GM19025 (cell line): Measurements from ENCODE around the gene CTSS.
"Not testable (repeated sequence)": the region's sequence is repeated elsewhere in the genome, so short reads cannot be mapped to it uniquely, and the experiment has no call there.

Experiments used
- ATAC-seq: cut with Tn5 transposase; IDR thresholded peaks from one replicate; pipeline ENCODE4 v1.9.1; 2021; ENCODE audit warnings: mild to moderate bottlenecking, low read depth, moderate library complexity; ENCODE audit not compliant: unreplicated experiment

CTSS gene

GRCh38 chr1:150775931-150776505 lies 10.4 kb upstream of the CTSS start:
- not testable (repeated sequence) for ATAC-seq

GRCh38 chr1:150775276-150775675 lies 9.7 kb upstream of the CTSS start:
- no peak for ATAC-seq

DNA sequence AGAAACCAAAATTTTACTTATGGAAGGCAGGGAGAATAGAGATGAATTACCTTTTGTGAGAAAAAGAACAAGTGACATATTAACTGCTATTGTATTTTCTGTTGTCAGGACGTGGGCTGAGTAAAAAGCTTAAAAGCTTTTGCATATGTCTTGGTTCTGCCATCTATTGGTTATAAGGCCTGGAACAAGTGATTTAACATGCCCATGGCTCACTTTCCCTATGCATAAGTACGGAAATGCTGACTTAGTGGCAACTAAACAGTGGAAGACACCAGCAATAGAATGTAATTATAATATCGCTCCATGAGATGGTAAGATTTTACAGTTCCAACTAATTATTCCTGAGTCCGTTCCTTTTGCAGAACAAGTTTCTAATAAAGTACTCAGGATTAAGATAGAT lies 6.7 kb upstream of the CTSS start:
- no peak for ATAC-seq

DNA sequence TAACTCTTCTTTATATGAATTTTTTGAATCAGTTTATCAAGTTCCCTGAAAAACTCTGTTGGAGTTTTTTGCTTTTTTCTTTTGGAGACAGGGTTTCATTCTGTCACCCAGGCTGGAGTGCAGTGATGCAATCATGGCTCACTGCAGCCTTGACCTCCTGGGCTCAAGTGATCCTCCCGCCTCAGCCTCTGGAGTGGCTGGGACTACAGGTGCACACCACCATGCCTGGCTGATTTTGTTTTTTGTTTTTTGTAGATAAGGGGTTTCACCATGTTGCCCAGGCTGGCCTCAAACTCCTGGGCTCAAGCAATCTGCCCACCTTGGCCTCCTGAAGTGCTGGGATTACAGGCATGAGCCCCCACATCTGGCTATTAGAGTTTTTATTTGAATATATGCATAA lies 2.1 kb upstream of the CTSS start:
- ATAC-seq = not testable (repeated sequence)

DNA sequence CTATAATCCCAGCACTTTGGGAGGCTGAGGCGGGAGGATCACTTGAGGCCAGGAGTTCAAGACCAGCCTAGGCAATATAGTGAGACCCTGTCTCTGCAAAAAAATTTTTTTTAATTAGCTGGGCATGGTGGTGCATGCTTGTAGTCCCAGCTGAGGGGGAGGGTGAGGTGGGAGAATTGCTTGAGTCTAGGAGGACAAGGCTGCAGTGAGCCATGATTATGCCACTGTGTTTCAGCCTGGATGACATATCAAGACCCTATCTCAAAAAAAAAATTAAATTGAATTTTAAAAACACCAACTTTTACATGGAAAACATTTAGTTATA lies 361 bp upstream of the CTSS start:
- peak; percentile 15 for ATAC-seq

GRCh38 chr1:150764617-150765101 lies 919 bp downstream of the CTSS start:
- no peak for ATAC-seq

GRCh38 chr1:150763018-150763417 lies 2.6 kb downstream of the CTSS start:
- ATAC-seq = no peak

DNA sequence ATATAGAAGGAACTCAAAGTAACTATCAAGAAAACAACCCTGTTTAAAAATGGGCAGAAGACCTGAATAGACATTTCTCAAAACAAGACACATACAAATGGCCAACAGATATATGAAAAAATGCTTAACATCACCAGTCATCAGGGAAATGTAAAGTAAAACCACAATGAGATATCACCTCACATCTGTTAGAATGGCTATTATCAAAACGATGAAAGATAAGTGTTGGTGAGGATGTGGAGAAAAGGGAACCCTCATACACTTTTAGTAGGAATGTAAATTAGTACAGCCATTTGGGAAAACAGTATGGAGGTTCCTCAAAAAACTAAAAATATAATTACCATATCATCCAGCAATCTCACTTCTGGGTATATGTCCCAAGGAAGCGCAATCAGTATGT lies 3.0 kb downstream of the CTSS start:
- no peak for ATAC-seq

GRCh38 chr1:150761801-150762200 lies 3.8 kb downstream of the CTSS start:
- no peak for ATAC-seq

GRCh38 chr1:150760013-150760412 lies 5.6 kb downstream of the CTSS start:
- no peak for ATAC-seq

GRCh38 chr1:150753416-150753815 lies 12.2 kb downstream of the CTSS start:
- no peak for ATAC-seq

GRCh38 chr1:150751443-150751842 lies 14.1 kb downstream of the CTSS start:
- no peak for ATAC-seq

DNA sequence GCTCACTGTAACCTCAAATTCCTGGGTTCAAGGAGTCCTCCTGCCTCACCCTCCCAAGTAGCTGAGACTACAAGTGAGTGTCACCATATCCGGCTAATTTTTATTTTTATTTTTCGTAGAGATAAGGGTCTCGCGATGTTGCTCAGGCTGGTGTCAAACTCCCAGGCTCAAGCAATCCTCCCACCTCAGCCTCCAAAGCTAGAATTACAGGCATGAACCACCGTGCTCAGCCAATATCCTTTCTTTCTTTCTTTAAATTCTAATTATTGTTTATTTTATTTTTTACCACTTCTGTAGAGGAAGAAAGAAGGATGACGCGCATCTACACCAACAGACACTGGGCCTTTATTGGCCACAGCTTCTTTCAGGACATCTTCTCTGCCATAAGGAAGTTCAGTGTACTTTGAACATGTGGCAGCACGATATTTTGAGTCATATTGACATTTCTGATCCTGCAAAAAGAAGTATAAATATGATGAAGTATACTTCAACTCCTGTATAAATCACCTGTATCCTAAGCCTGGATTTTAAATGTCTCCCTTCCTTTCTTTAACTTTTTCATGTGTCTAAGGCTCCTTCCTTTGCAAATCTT lies 15.8 kb downstream of the CTSS start:
- ATAC-seq = no peak

DNA sequence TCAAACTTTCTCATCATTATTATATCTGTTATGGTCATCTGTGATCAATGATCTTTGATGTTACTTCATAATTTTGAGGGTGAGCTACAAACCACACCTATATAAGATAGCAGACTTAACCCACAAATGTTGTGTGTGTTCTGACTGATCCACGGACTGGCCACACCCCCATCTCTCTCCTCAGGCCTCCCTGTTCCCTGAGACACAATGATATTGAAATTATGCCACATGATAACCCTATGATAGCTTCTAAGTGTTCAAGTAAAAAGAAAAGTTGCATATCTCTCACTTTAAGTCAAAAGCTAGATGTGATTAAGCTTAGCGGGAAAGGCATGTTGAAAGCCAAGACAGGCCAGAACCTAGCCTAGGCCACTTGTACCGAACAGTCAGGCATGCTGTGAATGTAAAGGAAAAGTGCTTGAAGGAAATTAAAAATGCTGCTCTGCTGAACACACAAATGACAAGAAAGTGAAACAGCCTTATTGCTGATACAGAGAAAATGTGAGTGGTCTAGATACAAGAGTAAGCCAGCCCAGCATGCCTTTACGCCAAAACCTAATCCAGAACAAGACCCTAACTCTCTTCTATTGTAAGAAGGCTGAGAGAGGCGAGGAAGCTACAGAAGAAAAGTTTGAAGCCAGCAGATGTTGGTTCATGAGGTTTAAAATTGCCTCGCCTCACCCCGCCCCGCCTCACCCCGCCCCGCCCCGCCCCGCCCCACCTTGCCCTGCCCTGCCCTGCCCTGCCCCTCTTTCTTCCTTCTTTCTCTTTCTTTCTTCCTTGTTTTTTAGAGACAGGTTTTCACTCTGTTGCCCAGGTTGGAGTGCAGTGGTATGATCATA lies 16.5 kb downstream of the CTSS start:
- no peak for ATAC-seq

DNA sequence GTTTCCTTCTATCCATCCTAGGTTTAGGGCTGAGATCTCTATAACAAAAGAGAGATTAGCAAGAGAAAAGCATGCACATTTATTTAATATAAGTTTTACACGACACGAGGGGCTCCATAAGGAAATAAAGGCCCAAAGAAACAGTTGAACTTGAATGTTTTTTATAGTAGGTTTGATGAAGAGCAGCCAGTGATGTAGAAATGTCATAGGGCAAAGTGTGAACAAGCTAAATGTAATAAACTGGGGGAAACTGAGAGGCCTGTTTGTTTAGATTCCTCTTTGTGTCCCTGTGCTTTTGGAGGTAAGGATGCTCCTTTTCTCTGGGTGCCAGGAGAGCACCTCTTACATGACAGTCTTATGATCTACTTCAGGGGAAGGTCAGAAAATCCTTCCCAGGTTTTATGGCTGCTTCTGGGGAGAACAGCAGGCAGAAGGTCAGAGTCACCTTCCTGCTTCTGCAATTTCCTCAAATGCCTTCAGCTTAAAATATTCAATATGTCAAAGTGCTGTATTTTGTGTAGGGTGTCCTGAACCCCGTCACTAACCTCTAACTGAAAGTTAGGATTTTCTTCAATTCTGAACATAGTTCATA lies 35.4 kb downstream of the CTSS start:
- no peak for ATAC-seq

DNA sequence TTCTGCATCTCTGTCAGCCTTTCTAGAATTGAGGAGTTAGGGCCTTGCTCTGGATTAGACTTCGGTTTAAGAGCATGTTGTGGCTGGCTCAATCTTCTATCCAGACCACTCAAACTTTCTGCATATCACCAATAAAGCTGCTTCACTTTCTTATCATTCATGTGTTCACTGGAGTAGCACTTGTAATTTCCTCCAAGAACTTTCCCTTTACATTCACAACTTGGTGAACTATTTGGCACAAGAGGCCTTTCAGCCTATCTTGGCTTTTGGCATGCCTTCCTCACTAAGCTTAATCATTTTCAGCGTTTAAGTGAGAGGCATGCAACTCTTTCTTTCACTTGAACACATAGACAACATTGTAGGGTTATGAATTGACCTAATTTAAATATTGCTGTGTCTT lies 41.2 kb downstream of the CTSS start:
- ATAC-seq = no peak

GRCh38 chr1:150720703-150721102 lies 44.9 kb downstream of the CTSS start, which contains the start of gene HORMAD1:
TSS of gene HORMAD1 (minus strand) at chr1:150720895. CDS start at chr1:150719505, 1,390 bp downstream.
- no peak for ATAC-seq

DNA sequence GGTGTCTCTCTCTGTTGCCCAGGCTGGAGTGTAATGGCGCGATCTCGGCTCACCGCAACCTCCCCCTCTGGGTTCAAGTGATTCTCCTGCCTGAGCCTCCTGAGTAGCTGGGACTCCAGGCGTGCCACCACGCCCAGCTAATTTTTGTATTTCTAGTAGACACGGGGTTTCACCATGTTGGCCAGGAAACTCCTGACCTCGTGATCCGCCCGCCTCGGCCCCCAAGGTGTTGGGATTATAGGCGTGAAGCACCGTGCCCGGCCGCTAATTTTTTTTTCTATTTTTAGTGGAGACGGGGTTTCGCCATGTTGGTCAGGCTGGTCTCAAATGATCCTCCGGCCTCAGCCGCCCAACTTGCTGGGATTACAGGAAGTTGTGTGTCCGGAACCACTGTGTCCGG lies 45.5 kb downstream of the CTSS start:
- ATAC-seq = no peak

DNA sequence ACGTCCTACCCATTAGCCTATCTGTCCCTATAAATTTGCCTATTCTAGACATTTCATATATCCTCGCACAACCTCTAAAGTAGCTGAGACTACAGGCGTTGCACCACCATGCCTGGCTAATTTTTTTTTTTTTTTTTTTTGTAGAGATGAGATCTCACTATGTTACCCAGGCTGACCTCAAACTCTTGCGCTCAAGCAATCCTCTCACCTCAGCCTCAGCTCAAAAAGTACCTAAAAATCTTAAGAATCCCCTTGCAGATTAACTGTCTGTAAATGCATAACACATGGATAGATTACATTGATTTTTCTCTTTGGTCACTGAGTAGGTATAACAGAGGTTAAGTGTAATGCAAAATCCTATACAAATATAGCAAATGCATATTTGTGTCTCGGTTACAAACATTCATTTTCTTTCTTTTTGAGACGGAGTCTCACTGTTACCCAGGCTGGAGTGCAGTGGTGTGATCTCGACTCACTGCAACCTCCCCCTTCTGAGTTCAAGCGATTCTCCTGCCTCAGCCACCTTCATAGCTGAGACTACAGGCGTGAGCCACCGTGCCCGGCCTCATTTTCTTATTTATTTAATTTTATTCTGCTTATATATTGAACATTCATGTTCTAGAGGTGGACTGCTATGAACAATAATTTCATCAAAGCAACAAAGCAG lies 47.2 kb downstream of the CTSS start:
- ATAC-seq = no peak

GRCh38 chr1:150709031-150709430 lies 56.5 kb downstream of the CTSS start:
- not testable (repeated sequence) for ATAC-seq

DNA sequence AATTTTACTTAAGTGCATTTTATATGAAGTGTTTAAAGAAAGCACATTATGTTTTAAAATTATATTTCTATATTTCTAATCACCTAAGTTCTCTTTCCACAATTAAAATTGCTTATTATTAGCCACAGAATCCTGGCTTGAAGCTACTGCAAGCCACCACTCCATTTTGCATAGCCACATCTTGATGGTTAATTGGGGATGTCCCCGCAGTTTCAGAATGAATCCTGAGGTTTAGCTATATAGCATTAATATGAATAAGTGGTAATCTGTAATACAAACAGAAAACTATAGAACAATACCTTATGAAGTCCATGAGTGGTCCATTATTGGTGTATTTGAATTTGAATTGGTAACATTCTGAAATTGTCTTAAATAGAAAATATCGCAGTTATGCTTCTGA lies 57.0 kb downstream of the CTSS start:
- no peak for ATAC-seq
